ENCODE measurements around the gene ARHGEF3. TPM values are rescaled to one million over a fixed set of nuclear protein-coding genes. Genes with fewer than 3 reads are reported as not detected.

The ARHGEF3 gene, protein sequence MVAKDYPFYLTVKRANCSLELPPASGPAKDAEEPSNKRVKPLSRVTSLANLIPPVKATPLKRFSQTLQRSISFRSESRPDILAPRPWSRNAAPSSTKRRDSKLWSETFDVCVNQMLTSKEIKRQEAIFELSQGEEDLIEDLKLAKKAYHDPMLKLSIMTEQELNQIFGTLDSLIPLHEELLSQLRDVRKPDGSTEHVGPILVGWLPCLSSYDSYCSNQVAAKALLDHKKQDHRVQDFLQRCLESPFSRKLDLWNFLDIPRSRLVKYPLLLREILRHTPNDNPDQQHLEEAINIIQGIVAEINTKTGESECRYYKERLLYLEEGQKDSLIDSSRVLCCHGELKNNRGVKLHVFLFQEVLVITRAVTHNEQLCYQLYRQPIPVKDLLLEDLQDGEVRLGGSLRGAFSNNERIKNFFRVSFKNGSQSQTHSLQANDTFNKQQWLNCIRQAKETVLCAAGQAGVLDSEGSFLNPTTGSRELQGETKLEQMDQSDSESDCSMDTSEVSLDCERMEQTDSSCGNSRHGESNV
- total RNA-seq = 4.2 and 4.3 TPM in 2 replicates
- long read RNA-seq, transcript ARHGEF3-201 (10 exons, 3,602 nt) = major isoform, 5 of 9 reads
- long read RNA-seq, partial matches to known transcripts = 2 of 9 reads
- long read RNA-seq, other reads (novel, unspliced or antisense) = 0 of 9 reads

GRCh38 chr3:56801662-56802377 lies at the start of gene ARHGEF3:
Gene ARHGEF3 (minus strand): TSS chr3:56801949. CDS start chr3:56801798, 151 bp downstream.
- no peaks in the 10 kb centered on the region for H3K36me3 Mint-ChIP-seq (ENCODE audit: low read depth)
- DNase-seq (ENCODE audit: low read depth, low spot score) = peak; percentile 63
- H3K4me3 Mint-ChIP-seq = peak within 1 kb of the TSS; percentile 83
- H3K9me3 Mint-ChIP-seq = no peaks in the 10 kb centered on the region
- H3K27ac Mint-ChIP-seq (ENCODE audit: unreplicated experiment) = no peak within 1 kb of the TSS
- H3K4me1 Mint-ChIP-seq = peaks cover 28% of the 10 kb centered on the region
- TF ChIP-seq, protein P1, sequence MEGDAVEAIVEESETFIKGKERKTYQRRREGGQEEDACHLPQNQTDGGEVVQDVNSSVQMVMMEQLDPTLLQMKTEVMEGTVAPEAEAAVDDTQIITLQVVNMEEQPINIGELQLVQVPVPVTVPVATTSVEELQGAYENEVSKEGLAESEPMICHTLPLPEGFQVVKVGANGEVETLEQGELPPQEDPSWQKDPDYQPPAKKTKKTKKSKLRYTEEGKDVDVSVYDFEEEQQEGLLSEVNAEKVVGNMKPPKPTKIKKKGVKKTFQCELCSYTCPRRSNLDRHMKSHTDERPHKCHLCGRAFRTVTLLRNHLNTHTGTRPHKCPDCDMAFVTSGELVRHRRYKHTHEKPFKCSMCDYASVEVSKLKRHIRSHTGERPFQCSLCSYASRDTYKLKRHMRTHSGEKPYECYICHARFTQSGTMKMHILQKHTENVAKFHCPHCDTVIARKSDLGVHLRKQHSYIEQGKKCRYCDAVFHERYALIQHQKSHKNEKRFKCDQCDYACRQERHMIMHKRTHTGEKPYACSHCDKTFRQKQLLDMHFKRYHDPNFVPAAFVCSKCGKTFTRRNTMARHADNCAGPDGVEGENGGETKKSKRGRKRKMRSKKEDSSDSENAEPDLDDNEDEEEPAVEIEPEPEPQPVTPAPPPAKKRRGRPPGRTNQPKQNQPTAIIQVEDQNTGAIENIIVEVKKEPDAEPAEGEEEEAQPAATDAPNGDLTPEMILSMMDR (conservative IDR thresholded peaks at IDR 0.05) = peak; percentile 52
- peaks cover 32% of the 10 kb centered on the region for H3K27me3 Mint-ChIP-seq (ENCODE audit: low read depth)

GRCh38 chr3:56849698-56850097 lies 47.9 kb upstream of the ARHGEF3 start:
- TF ChIP-seq, protein P1 (conservative IDR thresholded peaks at IDR 0.05) = no peak
- no peak overlapping the region for H3K4me3 Mint-ChIP-seq
- H3K27ac Mint-ChIP-seq (ENCODE audit: unreplicated experiment) = no peak overlapping the region
- no peaks in the 10 kb centered on the region for H3K9me3 Mint-ChIP-seq
- H3K27me3 Mint-ChIP-seq (ENCODE audit: low read depth) = no peaks in the 10 kb centered on the region
- no peak for DNase-seq (ENCODE audit: low read depth, low spot score)
- no peaks in the 10 kb centered on the region for H3K4me1 Mint-ChIP-seq
- H3K36me3 Mint-ChIP-seq (ENCODE audit: low read depth) = no peaks in the 10 kb centered on the region

DNA sequence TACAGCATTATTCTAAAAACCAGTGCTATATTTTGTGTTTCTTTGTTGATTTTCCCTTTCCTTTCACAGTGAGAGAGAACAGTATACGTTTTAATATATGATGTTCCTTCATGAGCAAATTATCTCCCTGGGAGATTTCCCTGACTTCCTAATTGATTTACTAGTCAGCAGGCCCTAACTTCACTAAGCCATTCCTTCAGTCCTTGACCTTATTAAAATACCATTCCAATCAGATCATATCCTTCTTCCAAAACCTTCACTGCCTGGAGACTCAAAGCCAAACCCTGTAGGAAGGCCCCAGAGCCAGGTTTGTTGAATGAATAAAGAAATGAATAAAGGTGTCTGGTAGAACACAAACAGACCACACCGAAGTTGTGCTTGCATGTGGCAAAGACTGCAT lies 43.8 kb upstream of the ARHGEF3 start:
- Mint-ChIP-seq H3K36me3 (ENCODE audit: low read depth) (no peaks in the 10 kb centered on the region), H3K27me3 (ENCODE audit: low read depth) (no peaks in the 10 kb centered on the region), H3K9me3 (no peaks in the 10 kb centered on the region), H3K4me1 (no peaks in the 10 kb centered on the region), H3K4me3 (no peak overlapping the region), H3K27ac (ENCODE audit: unreplicated experiment) (no peak overlapping the region)
- no peak for DNase-seq (ENCODE audit: low read depth, low spot score)
- TF ChIP-seq, protein P1 (conservative IDR thresholded peaks at IDR 0.05) = no peak

- Mint-ChIP-seq H3K27me3 (ENCODE audit: low read depth) (no peaks in the 10 kb centered on the region), H3K4me3 (no peak overlapping the region), H3K9me3 (no peaks in the 10 kb centered on the region), H3K36me3 (ENCODE audit: low read depth) (no peaks in the 10 kb centered on the region), H3K27ac (ENCODE audit: unreplicated experiment) (no peak overlapping the region), H3K4me1 (no peaks in the 10 kb centered on the region)
- DNase-seq (ENCODE audit: low read depth, low spot score) = no peak
- TF ChIP-seq, protein P1 (conservative IDR thresholded peaks at IDR 0.05) = no peak
Measured at GRCh38 chr3:56844536-56844935, 42.8 kb upstream of the ARHGEF3 start.

- DNase-seq (ENCODE audit: low read depth, low spot score) = no peak
- peaks cover 17% of the 10 kb centered on the region for H3K4me1 Mint-ChIP-seq
- H3K27ac Mint-ChIP-seq (ENCODE audit: unreplicated experiment) = no peak overlapping the region
- TF ChIP-seq, protein P1 (conservative IDR thresholded peaks at IDR 0.05) = no peak
- H3K4me3 Mint-ChIP-seq = no peak overlapping the region
- H3K9me3 Mint-ChIP-seq = no peaks in the 10 kb centered on the region
- no peaks in the 10 kb centered on the region for H3K27me3 Mint-ChIP-seq (ENCODE audit: low read depth)
- H3K36me3 Mint-ChIP-seq (ENCODE audit: low read depth) = no peaks in the 10 kb centered on the region
Measured at GRCh38 chr3:56839784-56840715, 38.3 kb upstream of the ARHGEF3 start.

All from neural crest cell (in vitro differentiated cells).